HG03378 (cell line): ENCODE results near the gene CDA.

ENCODE experiments used
- ATAC-seq: cut with Tn5 transposase; IDR thresholded peaks from one replicate; pipeline ENCODE4 v1.9.1; 2021; ENCODE audit warnings: mild to moderate bottlenecking, moderate library complexity; ENCODE audit not compliant: unreplicated experiment

The CDA gene

DNA sequence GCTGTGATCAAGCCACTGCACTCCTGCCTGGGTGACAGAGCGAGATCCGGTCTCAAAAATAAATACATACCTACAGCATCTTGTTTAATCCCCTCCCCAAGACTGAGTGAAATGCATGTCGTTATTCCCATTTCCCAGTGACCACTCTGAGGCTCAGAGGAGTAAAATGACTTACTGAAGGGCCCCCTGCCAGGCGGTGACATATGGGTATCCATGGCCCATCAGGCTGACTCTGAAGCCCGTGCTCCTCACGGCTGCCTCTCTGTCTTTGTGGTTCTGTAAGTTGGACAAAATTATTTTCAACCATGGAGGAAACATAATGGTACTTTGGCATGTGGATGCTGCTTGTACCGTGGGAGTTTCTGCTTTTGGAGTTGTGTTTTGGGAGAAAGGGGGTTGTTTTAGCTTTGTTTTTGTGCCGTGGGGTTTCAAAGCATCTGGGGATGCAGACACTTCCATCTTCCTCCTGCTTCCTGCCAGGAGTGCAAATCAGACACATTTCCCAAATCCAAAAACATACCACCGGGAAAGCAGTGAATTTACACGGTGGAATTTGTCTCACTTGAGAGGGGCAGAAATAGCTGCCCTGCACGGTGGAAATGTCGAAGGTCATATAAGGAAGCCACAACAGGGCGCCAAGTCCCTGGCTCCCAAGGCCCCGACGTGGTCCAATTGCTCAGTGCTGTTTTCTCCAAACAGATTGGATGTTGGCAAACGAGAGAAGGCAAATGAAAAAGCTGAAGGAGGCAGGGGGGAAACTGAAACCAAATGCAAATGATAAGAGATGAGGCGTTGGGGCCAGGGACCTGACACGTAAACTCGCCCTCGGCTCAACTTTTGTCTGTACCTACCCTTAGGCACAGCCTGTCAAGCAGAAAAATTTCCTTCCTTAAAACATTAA, 27.3 kb downstream of the CDA start:
- ATAC-seq: no peak

- no peak for ATAC-seq
Measured at GRCh38 chr1:20616847-20617487, 28.1 kb downstream of the CDA start.

DNA sequence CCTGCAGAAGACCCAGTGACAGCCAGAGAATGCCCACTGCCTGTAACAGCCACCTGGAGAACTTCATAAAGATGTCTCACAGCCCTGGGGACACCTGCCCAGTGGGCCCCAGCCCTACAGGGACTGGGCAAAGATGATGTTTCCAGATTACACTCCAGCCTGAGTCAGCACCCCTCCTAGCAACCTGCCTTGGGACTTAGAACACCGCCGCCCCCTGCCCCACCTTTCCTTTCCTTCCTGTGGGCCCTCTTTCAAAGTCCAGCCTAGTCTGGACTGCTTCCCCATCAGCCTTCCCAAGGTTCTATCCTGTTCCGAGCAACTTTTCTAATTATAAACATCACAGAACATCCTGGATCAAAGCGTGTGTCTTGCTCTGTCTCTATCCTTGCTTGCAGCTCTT, 29.7 kb downstream of the CDA start:
- no peak for ATAC-seq

DNA sequence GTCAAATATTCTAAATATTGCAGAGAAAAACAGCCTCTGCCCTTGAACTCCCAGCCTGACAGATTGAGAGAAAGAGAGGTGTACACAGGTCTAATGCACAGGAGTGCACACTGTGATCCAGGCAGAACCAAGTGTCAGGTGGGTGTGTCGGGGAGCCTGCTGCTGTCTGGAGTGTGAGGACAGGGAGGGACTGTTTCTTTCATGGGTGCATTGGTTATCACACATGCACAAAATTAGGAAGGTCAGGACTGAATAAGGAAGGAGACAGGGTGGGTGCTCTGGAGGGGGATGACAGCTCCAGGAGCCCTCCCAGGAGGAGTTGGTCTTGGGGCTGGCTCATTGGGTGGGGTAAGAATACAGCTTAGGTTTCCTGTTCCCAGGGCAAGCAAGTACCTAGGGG, 31.1 kb downstream of the CDA start:
- ATAC-seq: no peak

DNA sequence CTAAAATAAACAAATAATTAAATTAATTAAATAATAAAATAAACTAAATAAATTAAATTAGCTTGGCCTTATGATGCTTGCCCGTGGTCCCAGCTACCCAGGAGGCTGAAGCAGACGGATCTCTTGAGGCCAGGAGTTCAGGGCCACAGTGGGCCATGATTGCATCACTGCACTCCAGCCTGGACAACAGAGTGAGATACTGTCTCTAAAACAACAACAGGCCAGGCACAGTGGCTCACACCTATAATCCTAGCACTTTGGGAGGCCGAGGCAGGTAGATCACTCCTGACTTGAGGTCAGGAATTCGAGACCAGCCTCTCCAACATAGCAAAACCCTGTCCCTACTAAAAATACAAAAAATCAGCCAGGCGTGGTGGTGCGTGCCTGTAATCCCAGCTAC, 32.1 kb downstream of the CDA start:
- ATAC-seq: no peak

- ATAC-seq: no peak
Measured at GRCh38 chr1:20624709-20625108, 35.8 kb downstream of the CDA start.

DNA sequence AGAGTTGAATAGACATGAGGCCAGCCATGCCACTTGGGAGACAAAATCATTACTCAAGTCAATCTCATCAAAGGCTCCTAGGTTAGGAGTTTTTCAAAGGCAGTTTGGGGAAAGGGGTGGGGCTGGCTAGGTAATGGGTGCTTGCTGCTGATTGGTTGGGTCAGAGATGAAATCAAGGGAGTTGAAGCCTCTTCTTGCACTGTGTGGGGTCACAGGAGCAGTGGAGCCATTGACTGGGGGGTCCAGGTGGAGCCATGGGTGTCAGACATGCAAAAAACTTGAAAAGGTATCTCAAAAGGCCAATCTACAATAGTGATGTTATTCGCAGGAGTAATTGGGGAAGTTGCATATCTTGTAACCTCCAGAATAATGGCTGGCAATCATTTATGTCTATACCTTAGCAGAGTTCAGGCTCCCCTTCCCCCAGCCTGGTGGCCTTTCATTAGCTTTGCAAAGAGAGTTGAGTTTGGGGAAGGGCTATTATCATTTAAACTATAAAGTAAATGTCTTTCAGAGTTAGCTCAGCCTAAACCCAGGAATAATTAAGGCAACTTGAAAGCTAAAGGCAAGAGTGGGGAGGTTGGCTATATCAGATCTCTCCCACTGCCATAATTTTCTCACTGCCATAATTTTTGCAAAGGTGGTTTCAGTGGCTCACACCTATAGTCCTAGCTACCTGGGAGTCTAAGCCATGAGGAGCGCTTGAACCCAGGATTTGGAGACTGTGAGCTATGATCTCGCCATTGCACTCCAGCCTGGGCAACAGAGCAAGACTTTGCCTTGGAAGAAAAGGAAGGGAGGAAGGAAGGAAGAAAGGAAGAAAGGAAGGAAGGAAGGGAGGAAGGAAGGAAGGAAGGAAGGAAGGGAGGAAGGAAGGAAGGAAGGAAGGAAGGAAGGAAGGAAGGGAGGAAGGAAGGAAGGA, 36.5 kb downstream of the CDA start:
- ATAC-seq: no peak

DNA sequence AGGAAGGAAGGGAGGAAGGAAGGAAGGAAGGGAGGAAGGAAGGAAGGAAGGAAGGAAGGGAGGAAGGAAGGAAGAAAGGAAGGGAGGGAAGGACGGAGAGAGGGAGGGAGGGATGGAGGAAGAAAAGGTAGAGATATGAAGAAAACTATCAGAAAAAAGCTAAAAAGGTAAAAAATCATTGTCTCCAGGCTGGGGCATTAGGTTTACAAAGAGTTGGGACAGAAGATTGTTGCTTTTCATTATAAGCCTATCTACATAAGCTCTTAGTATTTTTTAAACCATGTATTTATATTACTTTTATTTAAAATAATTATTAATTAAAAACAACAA, 37.2 kb downstream of the CDA start:
- ATAC-seq: no peak

DNA sequence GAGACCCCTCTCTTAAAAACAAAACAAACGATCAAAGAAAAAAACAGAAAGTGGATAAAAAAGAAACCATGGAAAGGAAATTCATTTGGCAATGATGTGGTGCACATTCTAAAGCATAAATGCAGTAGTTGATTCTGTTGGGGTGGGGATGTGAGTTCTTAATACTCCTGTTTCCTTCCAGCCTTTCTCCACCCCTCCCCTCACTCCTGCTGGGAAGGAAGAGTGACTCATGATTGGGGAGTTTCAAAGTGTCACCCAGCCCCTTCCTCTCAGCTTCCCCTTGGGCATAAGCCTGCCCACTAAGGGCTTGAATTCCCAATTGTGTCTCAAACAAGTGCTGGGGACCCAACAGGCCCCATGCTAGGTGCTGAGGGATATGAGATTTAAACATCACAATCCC, 37.6 kb downstream of the CDA start:
- no peak for ATAC-seq

GRCh38 chr1:20630729-20631128, 41.8 kb downstream of the CDA start:
- ATAC-seq: no peak

DNA sequence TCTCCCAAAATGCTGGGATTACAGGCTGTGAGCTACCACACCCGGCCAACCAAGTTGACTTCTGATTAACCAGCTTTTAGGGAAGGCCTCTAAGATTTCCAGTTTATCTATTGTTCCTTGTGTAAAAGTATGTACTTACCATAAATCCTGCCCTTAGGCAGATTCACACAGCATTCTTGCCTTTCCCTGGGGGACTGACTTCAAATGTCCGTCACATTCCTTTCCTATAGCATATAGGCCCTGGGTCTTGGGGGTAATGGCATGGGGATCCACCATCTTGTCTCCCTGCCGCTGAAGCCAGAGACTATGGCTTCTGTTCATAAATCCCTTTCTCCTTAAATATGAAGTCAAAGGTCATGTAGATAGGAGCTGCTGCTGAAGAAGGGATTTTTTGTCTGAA, 43.5 kb downstream of the CDA start:
- ATAC-seq: no peak

DNA sequence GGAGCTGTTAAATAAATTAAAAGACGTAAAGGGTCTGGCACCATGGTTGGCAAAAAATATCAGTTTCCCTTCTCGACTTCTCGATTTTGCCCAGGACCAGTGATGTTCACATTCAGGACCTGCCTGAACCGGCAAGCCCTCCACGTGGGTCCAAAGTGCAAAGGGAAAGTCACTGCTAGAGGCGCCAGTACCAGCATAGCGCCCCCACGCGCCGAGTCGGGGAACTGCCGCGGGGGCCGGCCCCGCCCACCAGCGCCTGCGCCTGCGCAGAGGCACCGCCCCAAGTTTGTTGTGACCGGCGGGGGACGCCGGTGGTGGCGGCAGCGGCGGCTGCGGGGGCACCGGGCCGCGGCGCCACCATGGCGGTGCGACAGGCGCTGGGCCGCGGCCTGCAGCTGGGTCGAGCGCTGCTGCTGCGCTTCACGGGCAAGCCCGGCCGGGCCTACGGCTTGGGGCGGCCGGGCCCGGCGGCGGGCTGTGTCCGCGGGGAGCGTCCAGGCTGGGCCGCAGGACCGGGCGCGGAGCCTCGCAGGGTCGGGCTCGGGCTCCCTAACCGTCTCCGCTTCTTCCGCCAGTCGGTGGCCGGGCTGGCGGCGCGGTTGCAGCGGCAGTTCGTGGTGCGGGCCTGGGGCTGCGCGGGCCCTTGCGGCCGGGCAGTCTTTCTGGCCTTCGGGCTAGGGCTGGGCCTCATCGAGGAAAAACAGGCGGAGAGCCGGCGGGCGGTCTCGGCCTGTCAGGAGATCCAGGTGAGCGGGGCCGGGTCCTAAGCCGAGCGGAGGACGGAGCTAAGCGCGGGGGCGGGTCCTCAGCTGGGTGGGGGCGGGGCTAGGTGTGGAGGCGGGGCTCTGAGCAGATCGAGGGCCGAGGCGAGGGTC, 44.5 kb downstream of the CDA start, which contains the start of gene PINK1:
PINK1 (plus strand) TSS at position 269 of the 875 bp plus-strand sequence; CDS start at position 360, 91 bp downstream.
- ATAC-seq: no peak

DNA sequence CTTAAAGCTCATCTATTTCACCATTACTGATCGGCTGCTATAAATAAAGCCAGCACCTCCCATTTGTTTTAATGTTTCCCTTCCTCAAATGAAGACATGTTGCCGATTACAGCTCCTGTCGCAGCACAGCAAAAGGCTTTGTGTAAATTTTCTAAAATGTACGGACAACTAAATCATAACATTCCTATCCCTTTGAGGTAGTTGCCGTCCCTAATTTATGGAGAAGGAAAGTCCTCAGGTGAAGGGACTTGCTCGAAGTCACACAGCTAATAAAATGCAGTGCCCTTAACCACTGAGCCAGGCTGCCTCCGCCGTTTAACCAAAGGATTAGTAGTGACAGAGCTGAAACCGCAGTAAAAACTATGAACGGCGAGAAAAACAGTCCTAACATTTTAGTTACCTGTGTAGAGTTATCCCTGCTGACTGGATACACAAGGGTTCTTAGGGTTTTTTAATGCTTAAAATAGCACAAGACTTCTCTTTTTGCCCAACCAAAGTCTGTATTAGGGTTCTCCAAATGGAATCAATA, 45.2 kb downstream of the CDA start:
- ATAC-seq: no peak

DNA sequence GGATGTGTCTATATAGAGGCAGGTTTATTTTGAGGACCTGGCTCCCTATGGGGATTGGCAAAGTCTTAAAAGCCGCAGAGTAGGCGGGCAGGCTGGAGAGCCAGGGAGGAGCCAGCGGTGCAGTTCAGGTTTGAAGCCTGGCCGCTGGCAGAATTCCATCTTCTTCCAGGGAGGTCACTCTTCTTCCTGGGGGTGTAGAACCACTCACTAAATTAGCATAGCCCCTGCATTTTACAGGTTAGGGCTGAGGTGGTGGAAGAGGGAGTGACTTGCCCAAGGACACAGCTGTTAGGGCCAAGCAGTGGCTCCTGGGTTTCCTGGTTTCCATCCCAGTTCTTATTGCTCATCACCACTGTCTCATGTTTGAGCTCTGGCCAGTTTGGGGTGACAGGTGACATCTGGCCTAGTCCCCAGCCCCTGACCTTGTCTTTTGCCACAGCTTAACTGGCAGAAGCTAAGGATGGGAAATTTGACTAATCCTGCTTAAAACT, 45.7 kb downstream of the CDA start:
- ATAC-seq: no peak

DNA sequence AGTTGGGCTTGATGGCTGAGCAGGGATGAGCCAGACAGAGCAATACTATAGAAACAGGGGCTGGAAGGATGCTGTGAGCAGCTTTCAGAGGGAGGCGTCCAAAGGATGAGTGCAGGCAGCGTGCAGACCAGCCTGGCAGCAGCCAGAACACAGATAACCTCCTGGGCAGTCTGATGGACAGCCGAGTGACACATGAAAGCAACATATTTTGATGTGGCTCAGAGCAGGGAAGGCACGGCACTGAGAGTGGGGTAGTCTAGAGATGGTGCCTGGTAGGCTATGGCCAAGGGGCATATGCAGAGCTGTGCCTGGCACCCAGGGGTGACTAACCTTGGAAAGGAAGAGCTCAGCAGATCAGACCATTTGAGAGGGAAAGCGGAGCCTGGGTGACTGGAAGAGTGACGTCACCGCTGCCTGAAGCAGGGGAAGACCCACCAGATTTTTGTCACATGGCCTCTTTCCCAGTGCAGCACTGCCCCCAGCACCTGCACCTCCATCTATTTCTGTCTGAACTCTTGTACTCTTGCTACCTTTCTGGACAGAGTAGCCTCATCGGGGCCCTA, 48.0 kb downstream of the CDA start:
- no peak for ATAC-seq

DNA sequence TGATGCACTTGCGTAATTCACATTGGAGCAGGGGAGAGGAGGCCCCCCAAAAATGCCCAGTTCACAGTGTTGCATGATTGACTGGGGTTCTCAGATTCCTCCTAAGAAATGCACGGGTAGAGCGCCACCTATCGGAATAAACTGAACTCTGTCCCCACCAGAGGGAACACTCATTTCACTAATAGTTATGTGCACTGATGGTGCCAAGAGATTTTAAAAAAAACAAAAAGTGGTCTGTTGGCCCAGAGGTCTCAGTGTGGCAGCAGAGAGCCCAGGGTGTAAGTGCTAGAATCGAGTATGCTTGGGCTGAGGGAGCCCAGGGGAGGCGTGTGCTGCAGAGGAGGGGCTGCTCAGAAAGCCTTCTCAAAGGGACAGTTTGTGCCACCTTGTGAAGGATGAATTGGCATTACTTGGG, 51.3 kb downstream of the CDA start:
- ATAC-seq: no peak

DNA sequence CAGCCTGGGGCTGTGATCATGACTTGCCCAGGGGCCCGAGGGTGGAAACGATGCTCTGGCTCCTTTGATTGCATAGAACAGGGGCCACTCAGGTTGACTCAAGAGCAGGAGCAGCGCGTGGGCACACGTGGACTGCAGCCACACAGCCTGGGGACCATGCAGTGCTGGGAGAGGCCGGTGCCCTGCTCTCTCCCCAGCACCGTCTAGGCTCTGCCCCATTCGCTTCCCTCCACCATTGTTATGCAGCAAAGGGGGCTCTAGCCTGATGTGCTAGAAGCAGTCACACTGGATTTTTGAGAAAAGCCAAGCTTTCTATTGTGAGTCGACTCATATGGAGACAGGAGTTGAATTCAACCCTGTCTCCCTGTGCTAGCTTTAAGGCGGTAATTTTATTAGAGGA, 53.1 kb downstream of the CDA start:
- no peak for ATAC-seq

DNA sequence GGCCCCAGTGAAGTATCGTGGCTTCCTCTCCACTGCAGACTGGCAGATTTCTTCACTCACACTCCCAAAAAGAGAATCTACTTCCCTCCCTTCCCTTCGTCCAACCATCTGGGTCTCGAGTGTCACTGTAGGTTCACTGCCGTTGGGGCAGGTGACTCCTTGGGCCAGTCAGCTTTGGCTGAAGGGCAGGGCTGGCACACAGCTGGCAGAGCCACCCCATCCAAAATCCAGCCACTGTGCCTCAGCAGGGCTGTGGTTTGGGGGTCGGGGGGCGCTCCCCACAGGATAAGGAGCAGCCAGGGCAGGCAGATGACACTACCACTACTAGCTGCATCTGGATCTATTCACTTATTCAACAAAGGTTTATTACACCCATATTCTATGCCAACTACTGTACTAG, 54.2 kb downstream of the CDA start:
- no peak for ATAC-seq

DNA sequence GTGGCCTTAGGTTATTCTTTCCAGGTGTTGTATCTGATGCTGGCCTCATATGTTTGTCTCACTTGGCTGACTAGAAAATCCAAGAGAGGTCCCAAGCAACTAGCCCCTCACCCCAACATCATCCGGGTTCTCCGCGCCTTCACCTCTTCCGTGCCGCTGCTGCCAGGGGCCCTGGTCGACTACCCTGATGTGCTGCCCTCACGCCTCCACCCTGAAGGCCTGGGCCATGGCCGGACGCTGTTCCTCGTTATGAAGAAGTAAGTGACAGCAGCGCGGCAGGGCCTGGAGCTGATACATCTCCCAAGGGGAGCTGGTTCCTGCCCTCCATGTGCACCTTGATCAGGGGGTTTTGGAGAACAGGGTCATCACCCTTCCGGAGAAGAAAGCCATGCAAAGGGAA, 55.5 kb downstream of the CDA start:
- ATAC-seq: no peak

GRCh38 chr1:20645414-20645813, 56.5 kb downstream of the CDA start:
- no peak for ATAC-seq
